GM12878 (cell line): ENCODE measurements around the gene ERC2.

ENCODE experiments used
- ATF2 ChIP-seq: IDR thresholded peaks from 2 replicates; pipeline ENCODE4 v1.6.1; 2012; ENCODE audit warnings: low read length, inconsistent platforms
- CTCF ChIP-seq, 3 experiments: IDR thresholded peaks in 2 of 3; conservative IDR thresholded peaks in 1 of 3; 2 replicates each; pipeline ENCODE4 v1.5.1; 2011; ENCODE audit warnings: low read depth in 3 of 3, low read length in 3 of 3, mild to moderate bottlenecking in 3 of 3, control low read depth in 2 of 3, moderate library complexity in 2 of 3, inconsistent platforms in 1 of 3, mixed read lengths in 1 of 3; ENCODE audit not compliant: control insufficient read depth in 2 of 3, insufficient read depth in 1 of 3; ENCODE audit errors: extremely low read depth in 1 of 3
- MYC ChIP-seq: IDR thresholded peaks from 2 replicates; pipeline ENCODE4 v1.6.1; 2011; ENCODE audit warnings: mild to moderate bottlenecking, low read length, moderate library complexity, inconsistent platforms; ENCODE audit not compliant: insufficient read depth, insufficient replicate concordance, insufficient read length, severe bottlenecking
- PKNOX1 ChIP-seq: fragments of 450-650 bp; IDR thresholded peaks from 2 replicates; pipeline ENCODE4 v1.6.1; 2016; ENCODE audit warnings: mild to moderate bottlenecking
- POLR2A ChIP-seq: IDR thresholded peaks from 2 replicates; pipeline ENCODE4 v1.6.1; 2011; ENCODE audit warnings: low read depth, mild to moderate bottlenecking, low read length
- RAD51 ChIP-seq: fragments of 450-650 bp; IDR thresholded peaks from 2 replicates; pipeline ENCODE4 v1.6.1; 2016; ENCODE audit warnings: moderate library complexity, mild to moderate bottlenecking, inconsistent platforms
- TARDBP ChIP-seq: IDR thresholded peaks from 2 replicates; pipeline ENCODE4 v1.6.1; 2016; ENCODE audit warnings: borderline replicate concordance
- USF2 ChIP-seq: IDR thresholded peaks from 2 replicates; pipeline ENCODE4 v1.6.1; 2011; ENCODE audit warnings: low read depth, low read length, improper control_type of control experiment, borderline replicate concordance

GRCh38 chr3:55649554-55649953 lies 818.7 kb downstream of the ERC2 start:
- no peak for TF ChIP-seq RAD51
- TF ChIP-seq USF2, result no peak
- TF ChIP-seq ATF2, result no peak
- no peak for TF ChIP-seq CTCF (IDR thresholded peaks at IDR 0.05 in 2 of 3, conservative IDR thresholded peaks at IDR 0.05 in 1 of 3; ENCODE audit: control insufficient read depth in 2 of 3, extremely low read depth in 1 of 3, insufficient read depth in 1 of 3, low read depth in 3 of 3, low read length in 3 of 3)
- no peak for TF ChIP-seq PKNOX1
- no peak for TF ChIP-seq TARDBP
- TF ChIP-seq POLR2A, result no peak
- TF ChIP-seq MYC, result no peak
